Pancreas (tissue), 10 donors: ENCODE data around the gene DHRSX. TPM values are rescaled to one million over a fixed set of nuclear protein-coding genes. Genes with fewer than 3 reads are reported as not detected.

ENCODE experiments used
- ATAC-seq, 4 donors: fragments of 200-7000 bp; cut with Tn5 transposase; one replicate each; pipeline versions ENCODE4 v1.8.0 to v1.9.1; 2020; ENCODE audit warnings: mild to moderate bottlenecking in 4 of 4, moderate library complexity in 4 of 4
- DNase-seq, 6 donors: peaks; one replicate each; pipeline ENCODE4 v3.0.0-alpha.2; 2020
- FAIRE-seq: peaks from 2 replicates; lab custom pipeline; 2012; peaks lifted over from hg19 to GRCh38; lab: Jason Lieb, UNC
- H3K27ac ChIP-seq, 4 donors: fragments of 200-600 bp; sonication (generic); 1 replicate in 3 of 4; 2 replicates in 1 of 4; pipeline versions ENCODE4 v1.5.0 to v1.8.0; 2020
- H3K27me3 ChIP-seq, 4 donors: fragments of 200-600 bp; one replicate each; pipeline ENCODE4 v1.8.0; 2021
- H3K36me3 ChIP-seq, 3 donors: fragments of 200-600 bp; sonication (generic) in 1 of 3; one replicate each; pipeline versions ENCODE4 v1.5.0 to v1.8.0; 2020 to 2021
- H3K4me1 ChIP-seq, 3 donors: fragments of 200-600 bp; one replicate each; pipeline ENCODE4 v1.8.0; 2021
- H3K4me3 ChIP-seq, 4 donors: fragments of 200-600 bp; sonication (generic) in 2 of 4; one replicate each; pipeline versions ENCODE4 v1.5.0 to v1.8.0; 2020 to 2021
- H3K9me3 ChIP-seq, 4 donors: fragments of 200-600 bp; one replicate each; pipeline ENCODE4 v1.8.0; 2021
- CTCF ChIP-seq, 4 donors: fragments of 200-600 bp; sonication (generic) in 3 of 4; IDR thresholded peaks; one replicate each; pipeline versions ENCODE4 v1.5.0 to v1.8.0; 2021; ENCODE audit warnings: antibody characterized with exemption in 4 of 4
- WGBS, 2 donors: extraction: QIAGEN DNeasy Blood & Tissue Kit; methylation state at CpG; one replicate each; pipeline ENCODE4 v1.1.7; 2013; 5-methylcytosine and 5-hydroxymethylcytosine counted together
- intact Hi-C, 3 donors: fragments of 100-400 bp; cut with DNase I; formaldehyde crosslinking; loops; one replicate each; pipeline versions ENCODE4 v1.11.1 to v1.14.2; 2022
- polyA plus RNA-seq, 2 donors: library from polyadenylated mRNA; stranded (reverse); fragments of 200-250 nt; gene quantifications; one replicate each; pipeline ENCODE4 v1.2.3, GENCODE V29; 2013
- total RNA-seq, 6 donors: library from RNA; stranded (reverse); fragmentation: NEBNext Ultra II Directional in 4 of 6; extraction: Animal tissue kit (Norgen Biotek cat#: 25700) in 4 of 6; gene quantifications; one replicate each; pipeline versions ENCODE4 v1.2.1 to v1.2.4, GENCODE V29; 2021 to 2023
- donor health status: healthy with polysubstance abuse.
- donor health status: DM: no; HTN: no; CAD: no; lungs with moderate emphysema.
- donor health status: DM: no; HTN: no; CAD: no.
- donor health status: control.
- donor health status: control.
- donor health status: Bipolar disorder and iron deficiency.
- donor health status: DM: yes; HTN: yes; CAD: no.
- donor health status: DM: no; HTN: no; CAD: no.
- donor health status: DM: no; HTN: no; CAD: no.
- donor health status: DM: yes; HTN: yes; CAD: no.

The DHRSX gene
- total and polyA plus RNA-seq, 8 donors, result 8.1 to 26.5 (median 17.2) TPM

GRCh38 chrX:2262668-2263055 lies 238.1 kb downstream of the DHRSX start:
- Histone ChIP-seq H3K4me1 (no peaks in the 10 kb centered on the region), H3K36me3 (no peaks in the 10 kb centered on the region), H3K9me3 (no peaks in the 10 kb centered on the region), H3K27me3 (no peaks in the 10 kb centered on the region), H3K27ac (no peak overlapping the region), H3K4me3 (no peak overlapping the region)
- FAIRE-seq (no peak), ATAC-seq (no peak), DNase-seq (no peak)
- intact Hi-C loops, result no loop called here
- 81 to 86% methylated on average over 13 of the region's 13 CpGs for WGBS, 2 donors
- TF ChIP-seq CTCF (IDR thresholded peaks at IDR 0.05), result no peak

- Histone ChIP-seq H3K4me1 (no peaks in the 10 kb centered on the region), H3K4me3 (no peak overlapping the region), H3K36me3 (no peaks in the 10 kb centered on the region), H3K27ac (no peak overlapping the region), H3K27me3 (no peaks in the 10 kb centered on the region), H3K9me3 (no peaks in the 10 kb centered on the region)
- ATAC-seq (peak in 1 of 4 donors; percentile 9), FAIRE-seq (no peak), DNase-seq (no peak)
- TF ChIP-seq CTCF (IDR thresholded peaks at IDR 0.05), result no peak
- intact Hi-C loops, result no loop called here
- 79 to 85% methylated on average over 20 of the region's 20 CpGs for WGBS, 2 donors
These were observed 238.7 kb downstream of the DHRSX start for GRCh38 chrX:2261831-2262667.

GRCh38 chrX:2252331-2253065 lies 248.3 kb downstream of the DHRSX start:
- H3K4me3 ChIP-seq, result no peak overlapping the region
- ATAC-seq, result no peak
- no peaks in the 10 kb centered on the region for H3K4me1 ChIP-seq
- H3K36me3 ChIP-seq, result no peaks in the 10 kb centered on the region
- H3K9me3 ChIP-seq, result no peaks in the 10 kb centered on the region
- no peak for DNase-seq
- FAIRE-seq, result no peak
- no peak for TF ChIP-seq CTCF (IDR thresholded peaks at IDR 0.05)
- no peaks in the 10 kb centered on the region for H3K27me3 ChIP-seq
- WGBS, 2 donors, result 93 to 94% methylated on average over 12 of the region's 12 CpGs
- H3K27ac ChIP-seq, result no peak overlapping the region
- intact Hi-C loops, result no loop called here

- no peak for TF ChIP-seq CTCF (IDR thresholded peaks at IDR 0.05)
- intact Hi-C loops, result no loop called here
- WGBS, 2 donors, result 88 to 90% methylated on average over 5 of the region's 5 CpGs
- no peak for FAIRE-seq
- Histone ChIP-seq H3K9me3 (no peaks in the 10 kb centered on the region), H3K27me3 (no peaks in the 10 kb centered on the region), H3K36me3 (no peaks in the 10 kb centered on the region), H3K4me3 (no peak overlapping the region), H3K27ac (no peak overlapping the region), H3K4me1 (no peaks in the 10 kb centered on the region)
- ATAC-seq, result no peak
- no peak for DNase-seq
These were observed 249.6 kb downstream of the DHRSX start for GRCh38 chrX:2251211-2251610.
